ENCODE results near the gene DNAJC8.
A peak's percentile ranks its signal among the peaks of the same experiment; 100 is the strongest.

DNAJC8 gene, protein sequence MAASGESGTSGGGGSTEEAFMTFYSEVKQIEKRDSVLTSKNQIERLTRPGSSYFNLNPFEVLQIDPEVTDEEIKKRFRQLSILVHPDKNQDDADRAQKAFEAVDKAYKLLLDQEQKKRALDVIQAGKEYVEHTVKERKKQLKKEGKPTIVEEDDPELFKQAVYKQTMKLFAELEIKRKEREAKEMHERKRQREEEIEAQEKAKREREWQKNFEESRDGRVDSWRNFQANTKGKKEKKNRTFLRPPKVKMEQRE

DNA sequence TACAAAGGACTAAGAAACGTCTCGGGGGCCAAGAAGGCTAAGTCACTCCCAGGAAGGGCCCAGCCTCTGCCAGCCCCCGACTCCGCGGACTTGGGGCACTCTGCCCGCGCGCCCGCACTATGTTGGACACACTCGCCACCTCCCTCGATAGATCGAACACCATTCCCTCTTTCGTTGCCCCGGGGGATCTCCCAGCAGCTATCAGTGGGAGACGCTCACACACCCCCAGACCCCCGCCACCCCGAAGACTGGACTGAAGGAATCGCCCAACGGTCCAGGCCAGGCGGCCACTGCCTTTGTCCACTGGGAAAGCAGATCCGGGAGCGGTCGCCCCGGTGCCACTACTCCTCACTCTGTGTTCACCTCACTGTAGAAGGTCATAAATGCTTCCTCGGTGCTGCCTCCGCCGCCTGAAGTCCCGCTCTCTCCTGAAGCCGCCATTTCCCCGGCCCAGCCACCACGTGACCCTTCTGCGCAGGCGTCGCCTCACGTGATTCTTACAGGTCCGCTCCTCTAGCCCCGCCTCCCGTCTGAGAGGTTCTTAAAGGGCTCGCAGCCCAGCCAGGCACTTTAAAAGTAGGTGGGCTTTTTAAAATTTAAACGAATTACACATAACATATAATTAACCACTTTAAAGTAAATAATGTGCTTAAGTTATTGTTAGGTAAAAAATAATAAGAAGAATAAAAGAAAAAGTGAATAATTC is at the start of gene DNAJC8:
TSS of gene DNAJC8 (minus strand) at position 472 of the 706 bp plus-strand sequence. CDS start at position 441, 31 bp downstream.
- DNase-seq, result peak; percentile 92

DNA sequence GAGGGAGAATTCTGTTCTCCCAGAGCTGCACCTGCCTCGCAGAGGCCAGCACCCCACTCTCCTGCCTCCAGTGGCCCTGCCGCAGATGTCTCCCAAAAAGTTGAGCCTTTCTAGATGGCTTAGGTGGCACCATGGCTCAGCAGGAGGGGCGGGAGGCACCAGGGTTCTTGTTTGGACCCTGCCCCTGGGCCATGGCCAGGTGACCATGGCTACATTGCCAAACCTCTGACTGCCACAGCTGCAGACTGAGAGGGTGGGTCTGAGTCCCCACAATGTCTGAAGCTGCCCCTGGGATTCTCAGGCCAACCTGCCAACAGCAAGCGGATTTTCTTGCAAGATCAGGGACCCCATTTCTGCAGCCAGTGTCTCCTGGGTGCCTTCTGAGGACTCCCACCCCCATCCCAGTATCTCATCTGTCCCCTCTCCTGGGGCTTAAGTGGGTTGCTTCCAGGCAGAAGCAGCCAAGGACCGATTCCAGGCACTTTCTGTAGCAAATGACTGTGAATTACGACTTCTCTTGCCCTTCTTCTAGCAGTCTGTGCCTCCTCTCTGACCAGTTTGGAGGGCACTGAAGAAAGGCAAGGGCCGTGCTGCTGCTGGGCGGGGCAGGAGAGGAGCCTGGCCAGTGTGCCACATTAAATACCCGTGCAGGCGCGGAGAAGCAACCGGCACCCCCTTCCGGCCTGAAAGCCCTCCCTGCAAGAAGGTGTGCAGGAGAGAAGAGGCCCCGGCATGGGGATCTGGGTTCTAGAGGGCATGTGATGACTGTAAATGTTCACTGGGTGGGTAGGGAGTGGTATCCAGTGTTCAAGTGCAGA is 49.0 kb upstream of the DNAJC8 start:
- no peak for DNase-seq

DNA sequence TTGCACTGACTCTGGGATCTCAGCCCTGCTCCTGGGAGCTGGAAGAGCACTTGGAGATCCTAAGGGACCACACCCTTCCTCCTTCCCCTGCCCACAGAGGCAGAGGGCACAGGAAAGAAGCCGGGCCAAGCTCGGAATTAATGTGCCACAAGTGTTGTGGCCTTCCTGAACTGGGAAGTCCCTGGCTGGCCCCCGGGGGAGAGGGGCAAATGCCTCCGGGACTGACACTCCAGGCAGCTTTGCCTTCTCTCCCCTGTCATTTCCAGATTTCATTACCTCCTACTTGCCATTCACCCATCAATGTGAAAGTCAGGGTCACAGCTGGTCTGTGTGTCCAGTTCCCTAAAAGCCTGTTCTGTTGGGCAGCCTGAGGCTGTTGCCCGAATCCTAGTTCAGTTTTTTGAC is 48.1 kb upstream of the DNAJC8 start:
- no peak for DNase-seq

DNA sequence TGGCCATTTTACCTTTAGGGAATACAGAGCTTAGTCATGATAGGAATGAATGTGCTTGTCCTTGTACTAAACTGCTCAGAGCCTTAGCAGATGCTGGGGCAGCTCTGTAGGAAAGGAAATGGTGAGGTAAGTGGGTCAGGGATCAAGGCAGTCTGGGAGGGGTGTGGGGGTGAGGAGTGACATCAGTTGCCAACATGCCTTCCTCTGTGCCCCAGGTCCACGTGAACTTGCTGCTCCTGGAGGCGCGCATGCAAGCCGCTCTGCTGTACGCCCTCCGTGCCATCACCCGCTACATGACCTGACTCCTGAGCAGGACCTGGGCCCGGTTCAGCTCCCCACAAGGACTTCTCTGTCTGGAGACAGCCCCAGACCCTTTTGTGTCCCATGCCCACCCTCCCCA is 47.7 kb upstream of the DNAJC8 start:
- DNase-seq, result no peak

DNA sequence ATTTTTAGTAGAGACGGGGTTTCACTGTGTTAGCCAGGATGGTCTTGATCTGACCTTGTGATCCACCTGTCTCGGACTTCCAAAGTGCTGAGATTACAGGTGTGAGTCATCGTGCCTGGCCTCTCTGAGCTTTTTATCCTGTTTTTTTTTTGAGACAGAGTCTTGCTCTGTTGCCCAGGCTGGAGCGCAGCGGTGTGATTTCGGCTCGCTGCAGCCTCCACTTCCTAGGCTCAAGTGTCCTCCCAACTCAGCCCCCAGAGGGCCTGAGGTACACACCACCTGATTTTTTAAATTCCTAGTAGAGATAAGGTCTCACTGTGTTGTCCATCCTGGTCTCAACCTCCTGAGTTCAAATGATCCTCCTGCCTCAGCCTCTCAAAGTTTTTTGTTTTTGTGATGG is 46.9 kb upstream of the DNAJC8 start:
- no peak for DNase-seq

DNA sequence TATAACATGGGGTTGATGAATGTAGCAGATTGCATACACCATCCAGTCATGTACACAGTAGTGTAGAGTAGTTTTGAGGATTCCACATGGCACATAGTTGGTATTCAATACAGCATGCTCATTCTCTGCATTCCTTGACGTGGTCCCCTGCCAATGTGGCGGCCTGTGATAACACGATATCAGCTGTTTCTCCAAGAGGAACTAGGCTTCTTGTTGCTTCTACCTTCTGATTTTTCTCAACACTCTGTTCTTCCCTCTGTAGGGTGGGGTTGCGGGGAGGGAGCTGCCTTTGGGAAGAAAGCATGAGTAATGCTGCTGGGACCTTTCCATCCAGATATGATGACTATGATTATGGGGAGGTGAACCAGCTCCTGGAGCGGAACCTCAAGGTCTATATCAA is 45.9 kb upstream of the DNAJC8 start:
- DNase-seq, result no peak

DNA sequence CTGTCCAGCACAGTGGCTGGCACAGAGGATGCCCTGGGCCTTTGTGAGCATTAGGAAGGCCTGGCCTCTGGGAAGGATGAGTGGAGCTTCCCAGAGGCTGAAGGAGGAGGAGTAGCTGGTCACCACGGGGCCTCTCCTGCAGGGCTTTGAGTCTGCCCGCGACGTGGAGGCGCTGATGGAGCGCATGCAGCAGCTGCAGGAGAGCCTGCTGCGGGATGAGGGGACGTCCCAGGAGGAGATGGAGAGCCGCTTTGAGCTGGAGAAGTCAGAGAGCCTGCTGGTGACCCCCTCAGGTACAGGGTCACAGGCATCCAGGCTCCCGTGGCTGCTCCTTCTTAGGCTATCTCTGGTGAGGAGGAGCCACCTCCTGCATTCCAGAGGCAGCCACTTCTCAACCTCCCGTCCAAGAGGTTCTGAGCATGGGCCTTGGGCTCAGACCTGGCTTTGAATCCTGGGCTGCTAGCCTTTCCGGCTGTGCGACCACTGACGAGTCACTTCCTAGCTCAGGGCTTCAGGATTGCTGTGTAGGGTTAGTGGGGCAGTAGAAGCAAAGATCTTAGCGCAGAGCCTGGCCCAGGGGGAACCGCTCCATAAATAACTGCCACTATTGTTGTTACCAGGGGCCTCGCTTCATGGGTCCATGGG is 40.5 kb upstream of the DNAJC8 start:
- no peak for DNase-seq

DNA sequence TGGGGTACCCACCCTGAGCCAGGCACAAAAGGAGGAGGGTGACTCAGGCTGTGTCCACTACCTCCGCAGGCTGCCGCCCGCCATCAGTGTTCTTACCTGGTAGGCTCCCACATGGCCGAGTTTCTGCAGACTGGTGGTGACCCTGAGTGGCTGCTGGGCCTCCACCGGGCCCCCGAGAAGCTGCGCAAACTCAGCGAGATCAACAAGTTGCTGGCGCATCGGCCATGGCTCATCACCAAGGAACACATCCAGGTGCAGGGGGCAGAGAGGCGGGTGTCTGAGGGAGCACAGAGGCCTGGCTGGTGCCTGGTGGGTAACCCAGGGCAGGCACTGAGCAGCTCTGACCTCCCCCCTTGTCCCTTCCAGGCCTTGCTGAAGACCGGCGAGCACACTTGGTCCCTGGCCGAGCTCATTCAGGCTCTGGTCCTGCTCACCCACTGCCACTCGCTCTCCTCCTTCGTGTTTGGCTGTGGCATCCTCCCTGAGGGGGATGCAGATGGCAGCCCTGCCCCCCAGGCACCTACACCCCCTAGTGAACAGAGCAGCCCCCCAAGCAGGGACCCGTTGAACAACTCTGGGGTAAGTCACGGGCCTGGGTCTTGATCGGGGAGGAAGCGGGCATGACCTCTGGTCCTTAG is 39.5 kb upstream of the DNAJC8 start:
- DNase-seq, result no peak

DNA sequence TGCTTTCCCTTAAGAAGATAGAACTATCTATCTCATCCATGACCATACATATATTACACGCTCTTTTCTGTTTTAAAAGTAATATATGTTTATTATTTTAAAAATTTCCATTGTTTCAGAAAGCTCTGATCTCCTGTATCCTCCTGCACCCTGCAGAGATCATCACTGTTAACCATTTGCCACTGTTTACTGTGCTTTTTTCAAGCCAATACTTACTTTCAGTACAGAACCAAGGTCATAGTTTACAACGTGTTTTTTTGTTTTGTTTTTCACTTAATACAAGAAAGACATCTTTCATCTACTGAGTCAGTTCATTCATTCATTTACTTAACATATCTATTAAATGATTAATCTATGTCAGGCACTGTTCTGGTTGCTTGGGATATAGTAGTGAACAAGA is 36.7 kb upstream of the DNAJC8 start:
- no peak for DNase-seq

DNA sequence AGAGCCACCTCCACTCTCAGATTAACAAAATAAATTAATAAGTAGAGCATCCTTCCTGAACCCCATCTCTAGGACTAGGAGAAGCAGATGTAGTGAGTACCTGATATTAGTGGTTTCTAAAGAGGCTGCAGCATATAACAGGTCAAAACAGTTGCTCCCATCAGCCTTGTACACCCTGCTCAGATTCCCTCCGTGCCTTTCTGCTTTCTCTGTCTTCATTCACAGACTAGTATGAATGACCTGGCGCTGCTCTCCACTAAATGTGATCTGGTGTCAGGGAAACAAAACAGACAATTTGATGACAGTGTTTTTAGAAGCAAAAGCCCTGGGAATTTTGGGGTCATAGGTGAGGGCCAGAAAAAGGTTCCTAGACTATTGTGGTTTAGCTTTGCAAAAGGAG is 34.8 kb upstream of the DNAJC8 start:
- no peak for DNase-seq

DNA sequence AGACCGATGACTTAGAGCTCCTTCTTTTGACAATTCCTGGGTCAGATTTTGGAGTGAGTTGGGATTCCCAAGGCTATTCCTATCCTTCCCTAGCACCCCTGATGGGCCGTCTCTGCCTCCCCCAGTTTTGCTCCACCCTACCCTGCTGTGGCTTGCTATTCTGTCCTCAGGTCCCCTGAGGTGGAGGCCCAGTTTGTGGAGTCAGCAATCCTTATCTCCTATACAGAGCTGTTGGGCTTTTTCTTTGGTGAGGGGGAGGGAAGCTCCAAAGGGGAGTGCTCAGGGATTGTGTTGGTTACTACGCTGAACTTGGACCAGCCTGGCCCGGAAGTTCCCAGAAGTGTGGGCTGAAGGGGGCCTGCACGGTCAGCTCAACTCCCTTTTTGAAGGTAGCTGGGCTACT is 34.1 kb upstream of the DNAJC8 start:
- DNase-seq, result no peak

DNA sequence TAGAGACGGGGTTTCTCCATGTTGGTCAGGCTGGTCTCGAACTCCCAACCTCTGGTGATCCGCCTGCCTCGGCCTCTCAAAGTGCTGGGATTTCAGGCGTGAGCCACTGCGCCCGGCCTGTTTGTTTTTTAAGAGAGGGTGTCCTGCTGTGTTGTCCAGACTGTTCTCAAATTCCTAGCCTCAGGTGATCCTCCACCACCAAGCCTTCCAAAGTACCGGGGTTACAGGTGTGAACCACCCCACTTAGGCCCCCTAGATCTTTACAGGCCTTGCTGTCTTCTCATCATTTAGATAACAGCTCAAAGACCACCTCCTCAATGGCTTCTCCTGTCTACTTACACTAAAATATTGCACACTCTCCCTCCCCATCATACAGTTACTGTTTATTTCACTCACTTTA is 32.7 kb upstream of the DNAJC8 start:
- DNase-seq, result peak; percentile 2

DNA sequence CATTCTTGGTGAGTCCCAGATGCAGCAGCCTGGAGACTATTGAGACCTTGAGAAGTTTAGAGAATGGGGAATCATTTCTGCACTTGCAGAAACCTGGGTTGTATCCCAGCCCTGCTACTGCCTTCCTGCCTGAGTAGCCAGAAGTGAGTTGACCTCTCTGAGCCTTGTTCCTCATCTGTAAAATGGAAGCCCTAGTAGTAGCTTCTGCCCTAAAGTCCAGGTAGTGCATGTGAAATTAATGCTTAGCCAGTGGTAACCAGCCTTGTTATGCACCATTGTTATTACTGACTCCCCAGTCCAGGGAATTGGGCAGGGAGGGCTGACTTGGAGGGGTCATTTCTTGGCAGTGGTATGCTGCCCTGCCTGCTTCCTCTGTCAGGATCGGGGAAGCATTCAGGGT is 32.1 kb upstream of the DNAJC8 start:
- no peak for DNase-seq

DNA sequence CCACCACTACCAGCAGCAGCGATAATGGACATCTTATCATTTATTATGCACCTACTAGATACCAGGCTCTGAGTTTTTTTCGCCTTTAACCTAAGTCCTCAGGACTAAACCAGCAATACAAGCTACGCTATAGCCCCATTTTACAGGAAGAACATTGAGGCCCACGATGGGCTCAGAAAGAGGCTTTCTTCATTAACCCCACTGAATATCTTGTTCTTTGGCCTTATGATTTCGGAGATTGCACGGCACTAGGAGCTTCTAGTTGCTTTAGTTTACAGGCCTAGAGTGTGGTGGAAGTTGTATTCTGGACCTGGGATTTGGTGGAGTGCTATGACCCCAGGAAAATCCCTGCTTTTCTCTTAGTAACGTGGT is 28.0 kb upstream of the DNAJC8 start:
- no peak for DNase-seq

DNA sequence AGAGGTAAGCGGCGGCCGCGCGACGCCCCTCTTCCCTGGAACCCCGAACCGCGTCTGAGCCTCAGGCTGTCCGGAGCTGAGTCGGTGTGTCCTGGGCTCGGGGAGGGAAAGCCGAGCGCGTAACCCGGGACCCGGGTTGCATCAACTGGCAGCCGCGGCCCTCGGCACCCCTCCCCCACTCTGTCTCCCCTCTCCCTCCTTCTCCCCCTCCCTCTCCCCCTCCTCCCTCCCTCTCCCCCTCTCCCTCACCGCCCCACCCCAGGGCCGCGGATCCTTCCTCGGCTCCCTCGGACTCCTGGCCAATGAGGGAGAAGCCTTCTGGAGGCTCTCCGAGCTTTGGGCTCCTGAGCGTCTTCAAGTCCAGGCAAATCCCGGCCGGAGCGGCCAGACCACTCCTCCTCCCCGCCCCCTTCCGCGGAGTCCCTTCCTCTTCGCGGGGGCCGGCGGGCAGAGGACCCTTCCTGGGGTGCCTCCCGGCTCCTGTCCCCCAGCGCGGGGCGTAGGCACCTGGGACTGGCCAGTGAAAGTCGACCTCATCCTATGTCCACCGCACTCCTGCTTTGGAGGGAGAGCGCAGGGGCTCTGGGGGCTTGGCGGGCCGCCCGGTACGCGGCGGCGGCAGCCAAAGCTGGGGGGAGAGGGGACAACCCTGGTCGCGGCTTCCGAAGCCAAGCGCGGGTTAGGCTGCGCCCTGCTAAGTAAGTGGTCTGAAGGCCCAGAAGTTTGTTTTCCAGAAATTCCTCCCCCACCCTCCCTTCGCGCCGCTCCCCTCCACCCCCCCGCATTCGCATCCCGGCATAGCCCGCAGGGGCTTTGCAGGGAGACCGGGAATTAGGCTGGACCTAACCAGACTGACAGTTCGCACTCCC is 27.3 kb upstream of the DNAJC8 start:
- DNase-seq, result peak; percentile 81

DNA sequence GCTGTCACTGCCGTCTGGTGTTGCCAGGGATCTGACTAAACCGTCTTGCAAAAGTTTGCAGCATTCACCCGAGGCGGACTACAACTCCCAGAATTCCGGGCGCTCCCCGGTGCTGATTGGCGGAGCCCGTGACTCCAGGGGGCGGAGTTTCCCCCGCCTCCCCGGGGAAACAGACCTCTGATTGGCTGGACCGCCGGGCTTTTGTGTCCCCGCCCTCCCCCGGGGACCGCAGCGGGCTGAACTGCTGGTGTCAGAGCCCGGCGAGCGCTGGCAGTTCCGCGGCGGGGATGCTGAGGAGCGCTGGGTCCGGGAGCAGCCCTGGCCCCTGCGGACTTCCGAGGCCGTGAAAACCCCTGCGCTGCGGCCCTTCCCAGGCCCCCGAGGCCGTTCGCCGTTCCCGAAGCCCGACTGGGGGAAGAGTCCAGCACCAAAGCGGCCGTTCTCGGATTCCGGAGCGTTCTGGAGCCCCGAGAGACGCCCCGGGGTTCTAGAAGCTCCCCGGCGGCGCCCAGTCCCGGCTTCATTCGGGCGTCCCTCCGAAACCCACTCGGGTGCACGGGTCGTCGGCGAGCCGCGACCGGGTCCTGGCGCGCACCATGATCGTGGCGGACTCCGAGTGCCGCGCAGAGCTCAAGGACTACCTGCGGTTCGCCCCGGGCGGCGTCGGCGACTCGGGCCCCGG is 26.6 kb upstream of the DNAJC8 start, which contains the start of gene SESN2:
TSS of gene SESN2 (plus strand) at position 267 of the 682 bp plus-strand sequence. CDS start at position 597, 330 bp downstream.
- peak; percentile 96 for DNase-seq

DNA sequence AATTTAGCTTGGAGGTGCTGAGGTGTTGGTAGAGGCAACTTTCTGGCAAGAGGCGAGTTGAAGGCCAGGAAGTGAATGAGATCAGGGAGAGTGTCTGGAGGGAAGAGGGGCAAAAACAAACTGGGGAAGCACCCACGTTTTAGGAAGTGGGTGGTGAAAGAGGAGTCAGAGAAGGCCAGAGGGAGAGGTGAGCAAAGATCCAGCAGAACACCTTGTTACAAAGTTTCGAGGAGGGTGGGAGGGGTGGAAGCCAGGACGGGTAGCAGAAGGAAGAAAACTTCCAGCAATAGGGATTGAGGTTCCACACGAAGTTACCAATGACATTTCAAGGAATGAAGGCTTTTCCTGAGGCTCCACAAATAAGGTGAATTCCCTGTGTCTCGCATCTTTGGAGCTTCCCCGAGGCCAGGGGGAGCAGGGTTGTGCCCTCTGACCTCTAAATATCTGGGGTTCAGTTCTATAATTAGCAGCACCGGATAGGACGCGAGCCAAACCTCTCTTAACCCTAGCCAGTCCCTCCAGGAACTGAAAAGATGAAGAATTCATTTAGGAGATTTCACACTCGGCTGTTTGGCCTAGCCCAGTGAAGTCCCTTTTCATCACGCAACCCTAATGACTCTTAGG is 25.9 kb upstream of the DNAJC8 start:
- no peak for DNase-seq

DNA sequence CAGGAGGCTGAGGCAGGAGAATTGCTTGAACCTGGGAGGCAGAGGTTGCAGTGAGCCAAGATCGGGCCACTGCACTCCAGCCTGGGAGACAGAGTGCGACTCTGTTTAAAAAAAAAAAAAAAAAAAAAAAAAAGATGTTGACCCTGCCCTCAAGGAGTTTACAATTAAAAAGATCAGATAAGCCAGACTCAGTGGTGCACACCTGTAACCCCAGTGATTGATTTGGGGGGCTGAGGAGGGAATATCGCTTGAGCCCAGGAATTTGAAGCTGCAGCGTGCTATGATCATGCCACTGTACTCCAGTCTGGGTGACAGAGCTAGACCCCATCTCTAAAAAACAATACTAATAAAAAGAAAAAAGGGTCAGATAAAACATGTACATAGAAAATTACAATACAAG is 24.9 kb upstream of the DNAJC8 start:
- DNase-seq, result no peak

DNA sequence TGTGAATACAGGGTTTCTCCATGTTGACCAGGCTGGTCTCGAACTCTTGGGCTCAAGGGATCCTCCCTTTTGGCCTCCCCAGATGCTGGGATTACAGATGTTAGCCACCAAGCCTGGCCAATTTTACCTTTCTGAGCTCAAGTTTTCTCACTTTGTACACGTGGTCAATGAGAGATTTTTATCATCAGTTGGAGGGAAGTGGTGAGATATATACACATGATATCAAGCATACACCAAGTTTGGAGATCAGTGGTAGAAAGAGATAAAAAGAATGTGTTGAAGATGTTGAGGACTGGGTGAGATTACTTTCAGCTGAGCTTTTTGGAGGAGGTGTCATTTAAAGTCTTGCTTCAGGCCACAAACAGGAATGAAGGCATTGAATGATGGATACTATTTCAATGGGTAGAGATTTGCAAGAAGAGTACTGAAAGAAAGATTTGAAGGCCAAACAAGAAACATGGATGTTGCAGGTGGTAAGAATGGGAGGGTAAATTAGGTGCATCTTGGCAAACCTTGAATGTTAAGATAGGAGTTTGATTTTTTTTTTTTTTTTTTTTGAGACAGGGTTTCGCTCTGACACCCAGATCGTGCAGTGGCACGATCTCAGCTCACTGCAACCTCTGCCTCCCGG is 23.5 kb upstream of the DNAJC8 start:
- DNase-seq, result no peak

DNA sequence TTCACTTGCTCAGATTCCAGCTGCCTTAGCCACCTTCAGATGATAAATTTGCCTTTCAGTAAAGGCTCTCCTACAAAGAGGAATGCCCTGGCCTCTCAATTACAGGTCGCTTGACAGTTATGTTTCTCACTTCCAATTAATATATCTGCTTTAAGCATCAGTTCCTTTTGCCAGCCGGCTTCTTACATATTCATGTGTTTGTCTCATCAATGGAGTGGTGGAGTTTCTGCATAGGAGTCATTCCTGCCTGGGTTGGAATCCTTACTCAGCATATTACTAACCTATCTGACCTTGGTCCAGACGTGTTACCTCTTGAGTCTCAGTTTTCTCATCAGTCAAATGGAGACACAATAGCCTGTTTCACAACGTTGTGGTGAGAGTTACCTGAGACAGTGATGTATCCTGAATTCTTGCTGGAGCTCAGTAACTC is 17.1 kb upstream of the DNAJC8 start:
- no peak for DNase-seq

All from NCI-H69 (cell line).